ENCODE data around the gene KCNG2. TPM values are rescaled to one million over a fixed set of nuclear protein-coding genes. Genes with fewer than 3 reads are reported as not detected.

The KCNG2 gene
- polyA plus RNA-seq, 1 of the 3 experiments (the other 2 are of a cell fraction): not detected

DNA sequence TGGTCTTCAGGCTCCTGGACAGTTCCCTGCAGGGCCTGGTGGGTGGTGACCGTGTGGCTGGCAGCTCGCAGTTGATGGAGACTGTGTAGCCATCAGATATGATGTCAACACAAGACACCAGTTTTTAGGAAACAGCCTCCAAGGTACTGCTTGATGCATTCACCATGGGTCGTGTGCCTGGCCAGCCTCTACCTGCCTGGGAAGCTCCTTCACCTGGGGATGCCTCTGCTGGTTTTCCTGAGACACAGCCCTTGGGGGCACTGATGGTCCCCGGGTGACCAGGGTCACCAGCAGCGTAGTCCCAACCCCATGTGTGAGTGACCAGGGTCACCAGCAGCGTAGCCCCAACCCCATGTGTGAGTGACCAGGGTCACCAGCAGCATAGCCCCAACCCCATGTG lies 33.6 kb upstream of the KCNG2 start:
- Histone ChIP-seq H3K36me3 (replicated peaks in 1 of 2; ENCODE audit: control insufficient read depth in 1 of 2, insufficient read depth in 2 of 2, low read length in 1 of 2) (no peaks in the 10 kb centered on the region), H3F3A (replicated peaks; ENCODE audit: insufficient read depth) (no peaks in the 10 kb centered on the region), H3K4me2 (no peak overlapping the region), H3K27me3 (ENCODE audit: insufficient read depth) (peaks cover 22% of the 10 kb centered on the region; the same call in 1 of the 2 replicates), H4K20me1 (ENCODE audit: insufficient read depth) (no peaks in the 10 kb centered on the region), H3K9me3 (no peaks in the 10 kb centered on the region), H3K79me2 (ENCODE audit: insufficient read depth) (no peaks in the 10 kb centered on the region), H3K4me3 (ENCODE audit: low read depth in 2 of 2, low read length in 1 of 2) (no peak overlapping the region), H3K27ac (ENCODE audit: low read depth in 2 of 2, low read length in 1 of 2) (no peak overlapping the region), H2AFZ (ENCODE audit: low read depth) (no peak overlapping the region), H3K9me2 (no peaks in the 10 kb centered on the region), H3K4me1 (ENCODE audit: control insufficient read depth in 1 of 2, insufficient read depth in 2 of 2, low read depth in 1 of 2, low read length in 1 of 2) (no peaks in the 10 kb centered on the region; a peak in 1 of 4 replicates), H3K9ac (no peak overlapping the region)
- ChIA-PET CTCF (no interaction called here), POLR2A (no interaction called here)
- no peak for DNase-seq
- TF ChIP-seq TAF1 (IDR thresholded peaks at IDR 0.05; ENCODE audit: borderline replicate concordance, low read depth, low read length) (no peak), NFIC (IDR thresholded peaks at IDR 0.05; ENCODE audit: borderline replicate concordance) (no peak), RAD21 (IDR thresholded peaks at IDR 0.05; ENCODE audit: low read length) (no peak), NRF1 (IDR thresholded peaks at IDR 0.05; ENCODE audit: low read depth, low read length) (no peak), SMC3 (IDR thresholded peaks at IDR 0.05; ENCODE audit: low read depth, low read length) (no peak), TCF12 (IDR thresholded peaks at IDR 0.05) (no peak), EZH2phosphoT487 (IDR thresholded peaks at IDR 0.05; ENCODE audit: borderline replicate concordance, low read depth) (no peak), RXRA (IDR thresholded peaks at IDR 0.05; ENCODE audit: borderline replicate concordance, low read depth) (no peak), RFX5 (IDR thresholded peaks at IDR 0.05; ENCODE audit: low read length) (no peak), SIN3A (IDR thresholded peaks at IDR 0.05; ENCODE audit: borderline replicate concordance, low read depth, low read length) (no peak), MEF2A (IDR thresholded peaks at IDR 0.05; ENCODE audit: borderline replicate concordance, low read depth) (no peak), FOXM1 (IDR thresholded peaks at IDR 0.05; ENCODE audit: low read depth) (no peak), GATA2 (CRISPR knock-in tag; IDR thresholded peaks at IDR 0.05) (no peak)
- TF ChIP-seq, protein P1, sequence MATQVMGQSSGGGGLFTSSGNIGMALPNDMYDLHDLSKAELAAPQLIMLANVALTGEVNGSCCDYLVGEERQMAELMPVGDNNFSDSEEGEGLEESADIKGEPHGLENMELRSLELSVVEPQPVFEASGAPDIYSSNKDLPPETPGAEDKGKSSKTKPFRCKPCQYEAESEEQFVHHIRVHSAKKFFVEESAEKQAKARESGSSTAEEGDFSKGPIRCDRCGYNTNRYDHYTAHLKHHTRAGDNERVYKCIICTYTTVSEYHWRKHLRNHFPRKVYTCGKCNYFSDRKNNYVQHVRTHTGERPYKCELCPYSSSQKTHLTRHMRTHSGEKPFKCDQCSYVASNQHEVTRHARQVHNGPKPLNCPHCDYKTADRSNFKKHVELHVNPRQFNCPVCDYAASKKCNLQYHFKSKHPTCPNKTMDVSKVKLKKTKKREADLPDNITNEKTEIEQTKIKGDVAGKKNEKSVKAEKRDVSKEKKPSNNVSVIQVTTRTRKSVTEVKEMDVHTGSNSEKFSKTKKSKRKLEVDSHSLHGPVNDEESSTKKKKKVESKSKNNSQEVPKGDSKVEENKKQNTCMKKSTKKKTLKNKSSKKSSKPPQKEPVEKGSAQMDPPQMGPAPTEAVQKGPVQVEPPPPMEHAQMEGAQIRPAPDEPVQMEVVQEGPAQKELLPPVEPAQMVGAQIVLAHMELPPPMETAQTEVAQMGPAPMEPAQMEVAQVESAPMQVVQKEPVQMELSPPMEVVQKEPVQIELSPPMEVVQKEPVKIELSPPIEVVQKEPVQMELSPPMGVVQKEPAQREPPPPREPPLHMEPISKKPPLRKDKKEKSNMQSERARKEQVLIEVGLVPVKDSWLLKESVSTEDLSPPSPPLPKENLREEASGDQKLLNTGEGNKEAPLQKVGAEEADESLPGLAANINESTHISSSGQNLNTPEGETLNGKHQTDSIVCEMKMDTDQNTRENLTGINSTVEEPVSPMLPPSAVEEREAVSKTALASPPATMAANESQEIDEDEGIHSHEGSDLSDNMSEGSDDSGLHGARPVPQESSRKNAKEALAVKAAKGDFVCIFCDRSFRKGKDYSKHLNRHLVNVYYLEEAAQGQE (IDR thresholded peaks at IDR 0.05; ENCODE audit: low read depth, low read length): no peak
- TF ChIP-seq, protein P2, sequence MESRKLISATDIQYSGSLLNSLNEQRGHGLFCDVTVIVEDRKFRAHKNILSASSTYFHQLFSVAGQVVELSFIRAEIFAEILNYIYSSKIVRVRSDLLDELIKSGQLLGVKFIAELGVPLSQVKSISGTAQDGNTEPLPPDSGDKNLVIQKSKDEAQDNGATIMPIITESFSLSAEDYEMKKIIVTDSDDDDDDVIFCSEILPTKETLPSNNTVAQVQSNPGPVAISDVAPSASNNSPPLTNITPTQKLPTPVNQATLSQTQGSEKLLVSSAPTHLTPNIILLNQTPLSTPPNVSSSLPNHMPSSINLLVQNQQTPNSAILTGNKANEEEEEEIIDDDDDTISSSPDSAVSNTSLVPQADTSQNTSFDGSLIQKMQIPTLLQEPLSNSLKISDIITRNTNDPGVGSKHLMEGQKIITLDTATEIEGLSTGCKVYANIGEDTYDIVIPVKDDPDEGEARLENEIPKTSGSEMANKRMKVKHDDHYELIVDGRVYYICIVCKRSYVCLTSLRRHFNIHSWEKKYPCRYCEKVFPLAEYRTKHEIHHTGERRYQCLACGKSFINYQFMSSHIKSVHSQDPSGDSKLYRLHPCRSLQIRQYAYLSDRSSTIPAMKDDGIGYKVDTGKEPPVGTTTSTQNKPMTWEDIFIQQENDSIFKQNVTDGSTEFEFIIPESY (IDR thresholded peaks at IDR 0.05; ENCODE audit: borderline replicate concordance, low read depth): no peak
- TF ChIP-seq, protein P3, sequence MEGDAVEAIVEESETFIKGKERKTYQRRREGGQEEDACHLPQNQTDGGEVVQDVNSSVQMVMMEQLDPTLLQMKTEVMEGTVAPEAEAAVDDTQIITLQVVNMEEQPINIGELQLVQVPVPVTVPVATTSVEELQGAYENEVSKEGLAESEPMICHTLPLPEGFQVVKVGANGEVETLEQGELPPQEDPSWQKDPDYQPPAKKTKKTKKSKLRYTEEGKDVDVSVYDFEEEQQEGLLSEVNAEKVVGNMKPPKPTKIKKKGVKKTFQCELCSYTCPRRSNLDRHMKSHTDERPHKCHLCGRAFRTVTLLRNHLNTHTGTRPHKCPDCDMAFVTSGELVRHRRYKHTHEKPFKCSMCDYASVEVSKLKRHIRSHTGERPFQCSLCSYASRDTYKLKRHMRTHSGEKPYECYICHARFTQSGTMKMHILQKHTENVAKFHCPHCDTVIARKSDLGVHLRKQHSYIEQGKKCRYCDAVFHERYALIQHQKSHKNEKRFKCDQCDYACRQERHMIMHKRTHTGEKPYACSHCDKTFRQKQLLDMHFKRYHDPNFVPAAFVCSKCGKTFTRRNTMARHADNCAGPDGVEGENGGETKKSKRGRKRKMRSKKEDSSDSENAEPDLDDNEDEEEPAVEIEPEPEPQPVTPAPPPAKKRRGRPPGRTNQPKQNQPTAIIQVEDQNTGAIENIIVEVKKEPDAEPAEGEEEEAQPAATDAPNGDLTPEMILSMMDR (IDR thresholded peaks at IDR 0.05): no peak
- 0% methylated on average over 1 of the region's 6 CpGs for WGBS (ENCODE audit: low lambda C conversion rate)

Data from SK-N-SH (cell line).